Subcutaneous abdominal adipose tissue (tissue), 5 donors: ENCODE measurements around the gene ERCC6L.
A peak's percentile ranks its signal among the peaks of the same experiment; 100 is the strongest.

Experiments used
- H3K27ac ChIP-seq: one replicate; pipeline ENCODE4 v1.7.0; 2013; ENCODE audit warnings: low read depth, mild to moderate bottlenecking, inconsistent platforms, low read length, moderate library complexity
- H3K27me3 ChIP-seq, 5 donors: one replicate each; pipeline ENCODE4 v1.7.0; 2013; ENCODE audit warnings: low read length in 5 of 5, inconsistent platforms in 1 of 5; ENCODE audit not compliant: control insufficient read depth in 5 of 5, insufficient read depth in 4 of 5
- H3K36me3 ChIP-seq, 5 donors: one replicate each; pipeline ENCODE4 v1.7.0; 2013; ENCODE audit warnings: low read length in 5 of 5; ENCODE audit not compliant: control insufficient read depth in 5 of 5, insufficient read depth in 5 of 5
- H3K4me1 ChIP-seq, 5 donors: one replicate each; pipeline ENCODE4 v1.7.0; 2013; ENCODE audit warnings: low read length in 5 of 5, mild to moderate bottlenecking in 3 of 5, moderate library complexity in 1 of 5; ENCODE audit not compliant: control insufficient read depth in 5 of 5, insufficient read depth in 5 of 5
- H3K4me3 ChIP-seq, 5 donors: one replicate each; pipeline ENCODE4 v1.7.0; 2013; ENCODE audit warnings: low read length in 5 of 5, low read depth in 1 of 5
- H3K9ac ChIP-seq, 5 donors: one replicate each; pipeline ENCODE4 v1.7.0; 2013; ENCODE audit warnings: low read length in 5 of 5, mild to moderate bottlenecking in 4 of 5, moderate library complexity in 3 of 5
- H3K9me3 ChIP-seq, 5 donors: one replicate each; pipeline ENCODE4 v1.7.0; 2013; ENCODE audit warnings: low read length in 5 of 5; ENCODE audit not compliant: control insufficient read depth in 5 of 5
- donor health status: healthy.
- donor health status: healthy.
- donor health status: healthy.
- donor health status: healthy.
- donor health status: healthy.

Gene ERCC6L, protein sequence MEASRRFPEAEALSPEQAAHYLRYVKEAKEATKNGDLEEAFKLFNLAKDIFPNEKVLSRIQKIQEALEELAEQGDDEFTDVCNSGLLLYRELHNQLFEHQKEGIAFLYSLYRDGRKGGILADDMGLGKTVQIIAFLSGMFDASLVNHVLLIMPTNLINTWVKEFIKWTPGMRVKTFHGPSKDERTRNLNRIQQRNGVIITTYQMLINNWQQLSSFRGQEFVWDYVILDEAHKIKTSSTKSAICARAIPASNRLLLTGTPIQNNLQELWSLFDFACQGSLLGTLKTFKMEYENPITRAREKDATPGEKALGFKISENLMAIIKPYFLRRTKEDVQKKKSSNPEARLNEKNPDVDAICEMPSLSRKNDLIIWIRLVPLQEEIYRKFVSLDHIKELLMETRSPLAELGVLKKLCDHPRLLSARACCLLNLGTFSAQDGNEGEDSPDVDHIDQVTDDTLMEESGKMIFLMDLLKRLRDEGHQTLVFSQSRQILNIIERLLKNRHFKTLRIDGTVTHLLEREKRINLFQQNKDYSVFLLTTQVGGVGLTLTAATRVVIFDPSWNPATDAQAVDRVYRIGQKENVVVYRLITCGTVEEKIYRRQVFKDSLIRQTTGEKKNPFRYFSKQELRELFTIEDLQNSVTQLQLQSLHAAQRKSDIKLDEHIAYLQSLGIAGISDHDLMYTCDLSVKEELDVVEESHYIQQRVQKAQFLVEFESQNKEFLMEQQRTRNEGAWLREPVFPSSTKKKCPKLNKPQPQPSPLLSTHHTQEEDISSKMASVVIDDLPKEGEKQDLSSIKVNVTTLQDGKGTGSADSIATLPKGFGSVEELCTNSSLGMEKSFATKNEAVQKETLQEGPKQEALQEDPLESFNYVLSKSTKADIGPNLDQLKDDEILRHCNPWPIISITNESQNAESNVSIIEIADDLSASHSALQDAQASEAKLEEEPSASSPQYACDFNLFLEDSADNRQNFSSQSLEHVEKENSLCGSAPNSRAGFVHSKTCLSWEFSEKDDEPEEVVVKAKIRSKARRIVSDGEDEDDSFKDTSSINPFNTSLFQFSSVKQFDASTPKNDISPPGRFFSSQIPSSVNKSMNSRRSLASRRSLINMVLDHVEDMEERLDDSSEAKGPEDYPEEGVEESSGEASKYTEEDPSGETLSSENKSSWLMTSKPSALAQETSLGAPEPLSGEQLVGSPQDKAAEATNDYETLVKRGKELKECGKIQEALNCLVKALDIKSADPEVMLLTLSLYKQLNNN

DNA sequence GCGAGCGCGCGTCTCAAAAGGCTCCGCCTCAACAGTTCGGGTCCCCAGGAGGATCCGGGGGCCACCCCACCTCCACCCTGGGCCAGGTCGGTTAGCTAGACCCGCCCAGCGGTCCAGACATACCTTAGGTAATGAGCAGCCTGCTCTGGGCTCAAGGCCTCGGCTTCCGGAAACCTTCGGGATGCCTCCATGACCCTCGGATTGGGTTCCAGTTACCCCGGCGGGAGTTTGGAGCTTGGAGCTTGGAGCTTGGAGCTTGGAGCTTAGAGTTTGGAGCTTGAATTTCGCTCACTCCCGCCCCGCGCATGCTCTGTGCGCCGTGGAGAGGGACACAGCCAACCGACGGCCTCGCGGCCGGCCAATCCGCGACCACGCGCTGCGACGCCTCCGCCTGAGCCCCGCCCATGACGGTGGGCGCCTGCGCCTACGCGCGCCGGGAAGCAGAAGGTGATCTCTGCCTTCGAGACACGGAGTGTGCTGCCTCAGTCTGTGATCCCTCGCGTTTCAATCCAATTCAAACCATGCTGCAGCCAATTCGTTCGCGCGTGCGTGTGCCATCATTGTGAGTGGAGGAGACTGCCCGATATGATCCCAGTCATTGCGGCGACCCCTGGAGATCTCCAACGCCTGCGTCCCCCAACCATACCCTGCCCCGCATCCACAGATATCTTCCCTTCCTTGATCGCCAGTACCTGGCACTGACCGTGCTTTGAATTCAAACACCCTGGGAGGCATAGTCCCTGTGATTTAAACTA lies at the start of gene ERCC6L:
Gene ERCC6L, minus strand, starts transcription at position 307 of the 755 bp plus-strand sequence. Its CDS starts 116 bp downstream, at position 191.
- no peak within 1 kb of the TSS for H3K27ac ChIP-seq
- H3K4me3 ChIP-seq, result peak within 1 kb of the TSS; percentile 12 to 66 (median 58)
- H3K4me1 ChIP-seq, result peaks cover 0 to 7% (median 0%) of the 10 kb centered on the region in 5 donors
- H3K9me3 ChIP-seq, result no peaks in the 10 kb centered on the region
- H3K36me3 ChIP-seq, result no peaks in the 10 kb centered on the region
- H3K27me3 ChIP-seq, result no peaks in the 10 kb centered on the region
- no peak within 1 kb of the TSS for H3K9ac ChIP-seq

DNA sequence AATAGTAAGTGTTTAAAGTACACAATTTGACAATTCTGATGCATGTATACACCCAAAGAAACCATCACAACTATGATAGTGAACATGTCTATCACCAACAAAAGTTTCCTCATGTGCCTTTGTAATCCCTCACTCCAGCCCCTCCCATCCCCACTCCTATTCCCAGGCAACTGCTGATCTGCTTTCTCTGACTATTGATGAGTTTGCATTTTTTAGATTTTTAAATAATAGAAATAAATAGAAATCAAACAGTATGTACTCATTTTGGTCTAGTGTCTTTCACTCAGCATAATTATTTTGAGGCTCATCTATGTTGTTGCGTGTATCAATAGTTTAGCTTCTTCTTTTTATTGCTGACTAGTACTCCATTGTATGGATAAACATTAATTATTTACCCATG lies 43.5 kb upstream of the ERCC6L start:
- no peaks in the 10 kb centered on the region for H3K9me3 ChIP-seq

DNA sequence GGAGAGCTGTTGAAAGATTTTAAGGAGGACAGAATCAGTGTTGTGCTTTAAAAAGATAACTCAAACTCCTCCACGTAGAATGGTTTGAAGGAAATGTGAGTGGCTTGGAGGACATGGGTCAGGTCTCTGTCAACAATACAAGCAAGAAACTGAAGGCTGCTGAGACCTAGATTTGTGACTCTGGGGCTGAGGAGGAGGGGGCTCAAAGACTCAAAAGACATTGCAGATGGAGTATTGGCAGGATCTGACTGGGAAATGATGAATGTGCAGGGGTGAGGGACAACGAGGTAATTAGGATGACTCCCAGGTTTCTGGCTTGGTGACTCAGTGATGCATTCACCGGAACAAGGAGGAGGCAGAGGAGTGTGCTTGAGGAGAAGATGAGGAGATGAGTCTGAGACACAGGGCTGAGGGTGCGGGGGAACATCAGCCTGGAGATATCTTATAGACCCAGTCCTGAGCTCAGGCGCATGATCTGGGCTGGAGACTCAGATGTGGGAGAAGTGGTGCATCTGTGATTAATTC lies 41.6 kb upstream of the ERCC6L start:
- Histone ChIP-seq H3K27ac (no peak overlapping the region), H3K4me3 (no peak overlapping the region), H3K27me3 (peaks cover 0 to 15% (median 0%) of the 10 kb centered on the region in 5 donors), H3K9me3 (no peaks in the 10 kb centered on the region), H3K4me1 (peaks cover 2 to 16% (median 14%) of the 10 kb centered on the region in 5 donors), H3K9ac (no peak overlapping the region), H3K36me3 (peaks cover under 1 to 4% (median 3%) of the 10 kb centered on the region in 5 donors)

More for the DNA sequence above, 43.5 kb upstream of the ERCC6L start:
- H3K36me3 ChIP-seq, result no peaks in the 10 kb centered on the region
- peaks cover 0 to 2% (median 1%) of the 10 kb centered on the region in 5 donors for H3K4me1 ChIP-seq
- H3K9ac ChIP-seq, result no peak overlapping the region
- H3K4me3 ChIP-seq, result no peak overlapping the region
- H3K27ac ChIP-seq, result no peak overlapping the region
- peaks cover 0 to 15% (median 0%) of the 10 kb centered on the region in 5 donors for H3K27me3 ChIP-seq

DNA sequence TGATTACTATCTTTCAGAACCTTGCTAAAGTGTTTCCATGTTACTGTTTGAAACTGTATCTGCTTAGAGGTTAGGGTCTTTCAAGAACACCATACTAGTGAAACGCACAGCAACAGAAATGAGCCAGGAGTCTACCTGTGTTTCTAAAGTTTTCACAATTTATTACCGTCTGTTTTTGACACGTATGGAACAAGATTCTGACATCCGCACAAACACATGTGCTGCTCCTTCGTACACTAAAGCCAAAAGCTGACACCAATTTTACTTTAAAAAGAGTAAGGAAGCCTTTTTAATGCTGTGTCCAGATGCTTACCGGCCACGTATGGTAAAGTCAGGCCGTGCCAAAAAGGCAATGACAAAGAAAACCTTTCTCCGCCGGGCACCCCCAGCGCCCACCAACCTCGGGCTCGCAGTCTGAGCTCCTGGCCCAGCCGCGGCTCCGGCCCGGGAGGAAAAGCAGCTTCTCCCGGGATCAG lies 37.7 kb upstream of the ERCC6L start:
- Histone ChIP-seq H3K27ac (peak overlapping the region; percentile 21), H3K36me3 (peaks cover 31 to 42% (median 40%) of the 10 kb centered on the region in 5 donors), H3K4me1 (peaks cover 2 to 26% (median 17%) of the 10 kb centered on the region in 5 donors), H3K9ac (peak overlapping the region; percentile 23 to 96 (median 93)), H3K4me3 (peak overlapping the region; percentile 82 to 94 (median 87)), H3K27me3 (peaks cover 0 to 15% (median 0%) of the 10 kb centered on the region in 5 donors), H3K9me3 (no peaks in the 10 kb centered on the region)

DNA sequence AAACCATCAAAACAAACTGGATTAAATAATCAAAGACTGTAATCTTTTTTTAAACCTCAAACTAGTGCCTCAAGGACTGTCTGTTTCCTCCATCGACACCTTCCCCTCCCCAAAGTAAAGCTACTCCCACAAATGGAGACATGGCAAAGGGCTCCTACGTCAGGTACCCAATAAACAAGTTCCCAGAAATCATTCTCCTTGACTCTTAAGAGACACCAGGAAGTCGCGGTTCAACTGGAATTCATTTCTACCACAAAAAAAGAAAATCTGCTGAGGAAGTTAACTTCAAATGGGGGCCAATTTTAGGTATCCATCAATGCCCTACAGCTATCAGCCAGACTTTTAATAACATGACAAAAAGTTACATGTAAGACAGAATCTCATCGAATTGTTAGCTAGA lies 35.7 kb upstream of the ERCC6L start:
- Histone ChIP-seq H3K9ac (peak overlapping the region; percentile 24 to 96 (median 49)), H3K9me3 (no peaks in the 10 kb centered on the region), H3K4me3 (no peak overlapping the region), H3K27ac (no peak overlapping the region), H3K4me1 (peaks cover 2 to 26% (median 21%) of the 10 kb centered on the region in 5 donors), H3K36me3 (peaks cover 35 to 61% (median 58%) of the 10 kb centered on the region in 5 donors), H3K27me3 (peaks cover 0 to 15% (median 0%) of the 10 kb centered on the region in 5 donors)

DNA sequence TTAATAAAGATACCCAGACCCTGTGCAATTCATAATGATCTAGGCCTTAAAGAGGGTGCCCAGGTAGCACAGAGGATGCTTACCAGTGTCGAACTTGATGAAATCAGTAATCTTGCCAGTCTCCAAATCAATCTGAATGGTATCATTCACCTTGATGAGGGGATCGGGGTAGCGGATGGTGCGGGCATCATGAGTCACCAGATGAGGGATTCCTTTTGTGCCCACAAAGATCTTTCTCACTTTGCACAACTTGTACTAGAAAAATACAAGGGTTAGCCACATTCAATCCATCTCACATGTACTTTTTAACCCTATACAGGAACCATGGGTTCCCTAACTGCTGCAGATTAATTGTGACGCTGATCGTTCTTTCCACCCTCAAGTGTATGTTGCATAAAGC lies 34.9 kb upstream of the ERCC6L start:
- Histone ChIP-seq H3K4me1 (peaks cover 2 to 26% (median 21%) of the 10 kb centered on the region in 5 donors), H3K4me3 (no peak overlapping the region), H3K9ac (peak overlapping the region in 2 of 5 donors; percentile 26 to 38), H3K27me3 (peaks cover 0 to 8% (median 0%) of the 10 kb centered on the region in 5 donors), H3K27ac (no peak overlapping the region), H3K36me3 (peaks cover 36 to 66% (median 66%) of the 10 kb centered on the region in 5 donors), H3K9me3 (no peaks in the 10 kb centered on the region)

DNA sequence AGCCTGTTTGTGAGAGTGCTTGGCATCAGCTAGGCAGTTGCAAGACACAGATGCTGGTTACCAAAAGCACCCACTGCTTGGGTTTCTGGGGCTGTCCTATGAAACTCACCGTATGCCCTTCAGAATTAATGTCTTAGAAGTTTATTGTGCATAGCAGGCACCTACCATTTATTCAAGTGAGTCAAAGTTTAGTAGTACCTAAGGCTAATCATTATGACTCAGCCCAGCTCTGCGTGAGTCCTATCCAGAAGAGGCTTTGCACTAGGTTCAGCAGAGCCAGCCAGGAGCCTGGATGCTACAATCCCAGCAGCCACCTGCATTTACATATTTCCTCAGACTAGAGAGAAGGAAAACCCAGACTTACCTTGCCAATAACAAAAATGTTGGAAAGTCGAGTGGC lies 34.0 kb upstream of the ERCC6L start:
- Histone ChIP-seq H3K9ac (peak overlapping the region in 1 of 5 donors; percentile 0), H3K27ac (no peak overlapping the region), H3K4me1 (peaks cover 2 to 26% (median 21%) of the 10 kb centered on the region in 5 donors), H3K36me3 (peaks cover 44 to 74% (median 74%) of the 10 kb centered on the region in 5 donors), H3K9me3 (no peaks in the 10 kb centered on the region), H3K4me3 (no peak overlapping the region), H3K27me3 (peaks cover 0 to 1% (median 0%) of the 10 kb centered on the region in 5 donors)

DNA sequence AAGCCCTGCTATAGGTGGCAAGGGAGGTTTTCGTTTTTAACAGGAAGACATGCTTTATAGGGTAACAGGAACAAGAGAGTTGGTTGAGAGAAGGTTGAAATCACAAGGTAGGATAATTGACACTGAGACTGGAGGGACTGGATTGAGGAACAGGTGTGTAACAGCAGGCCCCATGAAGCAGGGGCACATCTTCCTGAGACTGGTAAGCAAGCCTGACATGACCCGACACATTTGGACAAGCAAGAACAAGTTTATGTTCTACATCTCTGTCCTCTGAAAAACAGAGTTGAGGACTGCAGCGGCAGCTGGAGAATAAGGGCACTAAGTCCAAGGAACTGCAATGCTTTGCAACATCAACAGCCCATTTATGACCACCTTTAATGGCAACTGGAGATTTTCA lies 33.0 kb upstream of the ERCC6L start:
- no peaks in the 10 kb centered on the region for H3K9me3 ChIP-seq
- peaks cover 44 to 82% (median 81%) of the 10 kb centered on the region in 5 donors for H3K36me3 ChIP-seq
- no peak overlapping the region for H3K4me3 ChIP-seq
- H3K27ac ChIP-seq, result no peak overlapping the region
- no peaks in the 10 kb centered on the region for H3K27me3 ChIP-seq
- H3K9ac ChIP-seq, result peak overlapping the region in 1 of 5 donors; percentile 7
- H3K4me1 ChIP-seq, result peaks cover 2 to 24% (median 21%) of the 10 kb centered on the region in 5 donors
